Osteoblast (primary cell): ENCODE measurements around the gene ADCY1. TPM values are rescaled to one million over a fixed set of nuclear protein-coding genes. Genes with fewer than 3 reads are reported as not detected.

Experiments used
- DNase-seq: peaks from one replicate; pipeline ENCODE4 v3.0.0; 2011; ENCODE audit warnings: low spot score, mixed read lengths; ENCODE audit not compliant: insufficient read length; ENCODE audit errors: missing footprints
- H2AFZ ChIP-seq: 2 replicates; pipeline ENCODE4 v1.6.0; 2011; ENCODE audit warnings: mild to moderate bottlenecking, low read length
- H3K27ac ChIP-seq: 2 replicates; pipeline ENCODE4 v1.5.1; 2011; ENCODE audit warnings: mild to moderate bottlenecking, low read depth, low read length, moderate library complexity
- H3K27me3 ChIP-seq: 2 replicates; pipeline ENCODE4 v1.6.0; 2012; ENCODE audit warnings: mild to moderate bottlenecking, control low read depth, inconsistent platforms, low read length, moderate library complexity; ENCODE audit not compliant: insufficient read depth
- H3K36me3 ChIP-seq: 2 replicates; pipeline ENCODE4 v1.5.1; 2011; ENCODE audit warnings: mild to moderate bottlenecking, low read length, control low read depth, moderate library complexity; ENCODE audit not compliant: insufficient read depth
- H3K4me1 ChIP-seq: 2 replicates; pipeline ENCODE4 v1.5.1; 2011; ENCODE audit warnings: mild to moderate bottlenecking, low read length, control low read depth, moderate library complexity; ENCODE audit not compliant: insufficient read depth
- H3K4me2 ChIP-seq: 2 replicates; pipeline ENCODE4 v1.6.0; 2011; ENCODE audit warnings: mild to moderate bottlenecking, low read length; ENCODE audit not compliant: insufficient read depth
- H3K4me3 ChIP-seq: fragments of 200-600 bp; sonication (generic); 3 replicates; pipeline ENCODE4 v1.5.1; 2012; ENCODE audit warnings: mild to moderate bottlenecking, low read length, inconsistent platforms; ENCODE audit not compliant: insufficient read depth
- H3K79me2 ChIP-seq: 2 replicates; pipeline ENCODE4 v1.6.0; 2012; ENCODE audit warnings: mild to moderate bottlenecking, low read length, control low read depth, inconsistent platforms; ENCODE audit not compliant: insufficient read depth
- H3K9me3 ChIP-seq: 2 replicates; pipeline ENCODE4 v1.5.1; 2011; ENCODE audit warnings: low read depth, low read length, control low read depth
- H4K20me1 ChIP-seq: 2 replicates; pipeline ENCODE4 v1.6.0; 2012; ENCODE audit warnings: mild to moderate bottlenecking, low read length, control low read depth; ENCODE audit not compliant: insufficient read depth
- CTCF ChIP-seq: IDR thresholded peaks from 2 replicates; pipeline ENCODE4 v1.5.1; 2011; ENCODE audit warnings: mild to moderate bottlenecking, low read depth, low read length, moderate library complexity; ENCODE audit errors: extremely low read depth
- total RNA-seq: library from RNA; depleted of rRNA; stranded (reverse); fragments of >200 nt; gene quantifications from 2 replicates; pipeline ENCODE4 v1.2.3, GENCODE V29; 2012

ADCY1 gene
- total RNA-seq, 1 donor: 1.1 TPM

- H3K27ac ChIP-seq: no peak overlapping the region
- no peaks in the 10 kb centered on the region for H3K4me1 ChIP-seq
- no peaks in the 10 kb centered on the region for H3K79me2 ChIP-seq
- H3K4me2 ChIP-seq: no peak overlapping the region
- H3K27me3 ChIP-seq: peaks cover 5% of the 10 kb centered on the region
- H3K9me3 ChIP-seq: no peaks in the 10 kb centered on the region
- H2AFZ ChIP-seq: no peak overlapping the region
- H3K36me3 ChIP-seq: no peaks in the 10 kb centered on the region
- no peak for TF ChIP-seq CTCF
- no peaks in the 10 kb centered on the region for H4K20me1 ChIP-seq
- DNase-seq: no peak
- no peak overlapping the region for H3K4me3 ChIP-seq
These were observed 73.0 kb downstream of the ADCY1 start for GRCh38 chr7:45646996-45647825.

GRCh38 chr7:45647967-45648670 lies 74.0 kb downstream of the ADCY1 start:
- Histone ChIP-seq H3K27me3 (peaks cover 5% of the 10 kb centered on the region), H3K9me3 (no peaks in the 10 kb centered on the region), H3K4me3 (no peak overlapping the region), H3K27ac (no peak overlapping the region), H4K20me1 (no peaks in the 10 kb centered on the region), H3K36me3 (no peaks in the 10 kb centered on the region), H3K4me2 (no peak overlapping the region), H3K79me2 (no peaks in the 10 kb centered on the region), H2AFZ (no peak overlapping the region), H3K4me1 (no peaks in the 10 kb centered on the region)
- DNase-seq: no peak
- no peak for TF ChIP-seq CTCF

GRCh38 chr7:45648671-45648995 lies 74.5 kb downstream of the ADCY1 start:
- DNase-seq: no peak
- Histone ChIP-seq H3K79me2 (no peaks in the 10 kb centered on the region), H3K9me3 (no peaks in the 10 kb centered on the region), H3K36me3 (no peaks in the 10 kb centered on the region), H3K4me3 (no peak overlapping the region), H2AFZ (no peak overlapping the region), H4K20me1 (no peaks in the 10 kb centered on the region), H3K4me2 (no peak overlapping the region), H3K27ac (no peak overlapping the region), H3K4me1 (no peaks in the 10 kb centered on the region), H3K27me3 (peaks cover 5% of the 10 kb centered on the region)
- TF ChIP-seq CTCF: no peak

DNA sequence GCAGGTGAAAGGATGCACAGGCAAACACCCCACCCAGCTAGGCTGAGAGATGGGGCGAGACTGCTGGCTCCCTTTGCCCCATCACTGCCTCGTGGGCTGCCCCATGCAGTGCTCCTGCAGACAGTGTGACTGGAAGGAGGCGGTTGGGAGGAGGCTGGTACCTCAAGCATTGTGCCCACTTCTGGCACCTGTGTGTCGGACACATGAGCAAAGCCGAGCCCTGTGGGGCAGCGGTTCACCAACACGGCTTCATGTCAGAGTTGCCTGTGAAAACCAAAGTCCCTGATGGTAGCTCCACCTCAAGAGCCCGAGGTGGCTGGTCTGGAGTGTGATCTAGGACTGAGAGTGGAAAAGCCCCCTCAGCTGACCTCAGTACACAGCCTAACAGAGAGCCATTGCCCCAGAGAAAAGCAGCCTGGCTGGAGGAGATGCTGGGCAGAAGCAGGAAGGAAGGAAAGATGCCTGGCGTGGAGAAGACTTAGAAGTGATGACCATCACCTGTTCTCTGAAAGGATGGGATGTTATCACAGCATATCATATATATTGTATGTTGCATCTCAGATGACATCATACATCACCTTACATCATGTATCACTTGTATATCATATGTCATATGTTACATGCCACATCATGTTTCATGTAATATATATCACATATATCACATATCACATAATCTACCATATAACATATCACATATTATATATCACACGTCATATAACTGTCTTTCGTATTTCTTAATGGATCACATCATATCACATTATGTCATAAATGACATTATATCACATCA lies 75.6 kb downstream of the ADCY1 start:
- no peaks in the 10 kb centered on the region for H3K9me3 ChIP-seq
- no peak overlapping the region for H3K4me3 ChIP-seq
- H3K4me2 ChIP-seq: no peak overlapping the region
- H3K27ac ChIP-seq: no peak overlapping the region
- no peaks in the 10 kb centered on the region for H4K20me1 ChIP-seq
- no peaks in the 10 kb centered on the region for H3K79me2 ChIP-seq
- no peak for DNase-seq
- H2AFZ ChIP-seq: no peak overlapping the region
- peaks cover 4% of the 10 kb centered on the region for H3K27me3 ChIP-seq
- H3K4me1 ChIP-seq: no peaks in the 10 kb centered on the region
- no peak for TF ChIP-seq CTCF
- H3K36me3 ChIP-seq: no peaks in the 10 kb centered on the region
